WERI-Rb-1 (cell line): Measurements from ENCODE around the gene RNF208.

Experiments
- DNase-seq: peaks from one replicate; pipeline ENCODE4 v3.0.0-alpha.2; 2020
- H3K27ac ChIP-seq: fragments of 250-450 bp; sonication (Bioruptor Pico); 2 replicates; pipeline ENCODE4 v1.5.1; 2020; ENCODE audit warnings: mild to moderate bottlenecking, moderate library complexity
- H3K27me3 ChIP-seq: fragments of 250-450 bp; sonication (Bioruptor Pico); 2 replicates; pipeline ENCODE4 v1.5.1; 2021; ENCODE audit warnings: mild to moderate bottlenecking, low read depth, moderate library complexity; ENCODE audit not compliant: insufficient read depth, severe bottlenecking
- H3K36me3 ChIP-seq: fragments of 250-450 bp; sonication (Bioruptor Pico); 2 replicates; pipeline ENCODE4 v1.5.1; 2020; ENCODE audit warnings: mild to moderate bottlenecking, moderate library complexity
- H3K4me3 ChIP-seq: 2 replicates; pipeline ENCODE4 v1.5.1; 2011; ENCODE audit warnings: low read depth, mild to moderate bottlenecking, control low read depth, low read length
- H3K9me3 ChIP-seq: fragments of 250-450 bp; sonication (Bioruptor Pico); 2 replicates; pipeline ENCODE4 v1.5.1; 2021; ENCODE audit warnings: mild to moderate bottlenecking, moderate library complexity; ENCODE audit not compliant: severe bottlenecking
- TF ChIP-seq, protein P1 (sequence below): IDR thresholded peaks from 2 replicates; pipeline ENCODE4 v1.5.1; 2011; ENCODE audit warnings: low read depth, mild to moderate bottlenecking, control low read depth, inconsistent platforms, low read length

The RNF208 gene

DNA sequence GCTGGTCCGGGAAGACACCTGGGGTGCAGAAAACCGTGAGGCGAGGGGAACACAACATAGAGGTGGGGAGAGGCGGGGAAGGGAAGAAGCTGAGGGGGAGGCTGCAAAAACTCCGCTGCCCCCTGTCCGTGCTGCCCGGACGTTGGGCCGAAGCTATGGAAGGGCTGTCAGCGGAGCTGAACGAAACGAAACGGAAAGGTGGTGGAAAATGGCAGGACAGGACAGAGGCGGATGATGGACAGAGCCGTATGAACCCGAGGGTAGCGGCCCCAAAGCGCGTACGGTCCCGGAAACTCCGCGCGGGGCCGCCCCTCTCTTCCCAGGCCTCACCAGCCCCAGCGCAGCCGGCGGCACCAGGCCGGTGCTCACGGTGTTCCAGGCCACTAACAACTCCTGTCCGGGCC lies 34.0 kb downstream of the RNF208 start:
- TF ChIP-seq, protein P1, sequence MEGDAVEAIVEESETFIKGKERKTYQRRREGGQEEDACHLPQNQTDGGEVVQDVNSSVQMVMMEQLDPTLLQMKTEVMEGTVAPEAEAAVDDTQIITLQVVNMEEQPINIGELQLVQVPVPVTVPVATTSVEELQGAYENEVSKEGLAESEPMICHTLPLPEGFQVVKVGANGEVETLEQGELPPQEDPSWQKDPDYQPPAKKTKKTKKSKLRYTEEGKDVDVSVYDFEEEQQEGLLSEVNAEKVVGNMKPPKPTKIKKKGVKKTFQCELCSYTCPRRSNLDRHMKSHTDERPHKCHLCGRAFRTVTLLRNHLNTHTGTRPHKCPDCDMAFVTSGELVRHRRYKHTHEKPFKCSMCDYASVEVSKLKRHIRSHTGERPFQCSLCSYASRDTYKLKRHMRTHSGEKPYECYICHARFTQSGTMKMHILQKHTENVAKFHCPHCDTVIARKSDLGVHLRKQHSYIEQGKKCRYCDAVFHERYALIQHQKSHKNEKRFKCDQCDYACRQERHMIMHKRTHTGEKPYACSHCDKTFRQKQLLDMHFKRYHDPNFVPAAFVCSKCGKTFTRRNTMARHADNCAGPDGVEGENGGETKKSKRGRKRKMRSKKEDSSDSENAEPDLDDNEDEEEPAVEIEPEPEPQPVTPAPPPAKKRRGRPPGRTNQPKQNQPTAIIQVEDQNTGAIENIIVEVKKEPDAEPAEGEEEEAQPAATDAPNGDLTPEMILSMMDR: no peak
- Histone ChIP-seq H3K36me3 (peaks cover 4% of the 10 kb centered on the region; the same call in 1 of the 2 replicates), H3K27me3 (no peaks in the 10 kb centered on the region), H3K27ac (peak overlapping the region; percentile 87), H3K4me3 (peak overlapping the region; percentile 60), H3K9me3 (no peaks in the 10 kb centered on the region)
- no peak for DNase-seq

DNA sequence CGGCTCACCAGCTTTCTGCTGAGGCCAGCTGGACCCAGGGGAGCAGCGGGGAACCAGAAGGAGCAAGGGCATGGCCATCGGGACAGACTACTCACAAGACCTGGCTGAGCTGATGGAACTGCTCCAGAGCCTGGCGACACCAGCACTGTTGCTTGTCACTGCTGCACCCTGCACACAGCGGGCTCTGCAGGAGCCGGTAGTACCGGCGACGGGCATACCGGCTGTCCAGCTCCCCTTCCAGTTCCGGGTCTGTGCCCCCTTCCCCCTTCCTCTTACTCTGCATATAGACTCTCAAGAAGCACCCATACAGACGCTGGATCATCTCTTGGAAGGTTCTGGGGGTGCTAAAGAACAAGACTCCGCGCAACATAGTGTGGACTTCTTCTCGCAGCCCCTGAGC lies 34.7 kb downstream of the RNF208 start:
- Histone ChIP-seq H3K9me3 (no peaks in the 10 kb centered on the region), H3K4me3 (peak overlapping the region; percentile 60), H3K27me3 (no peaks in the 10 kb centered on the region), H3K36me3 (peaks cover 4% of the 10 kb centered on the region; the same call in 1 of the 2 replicates), H3K27ac (no peak overlapping the region)
- TF ChIP-seq, protein P1: no peak
- DNase-seq: no peak

DNA sequence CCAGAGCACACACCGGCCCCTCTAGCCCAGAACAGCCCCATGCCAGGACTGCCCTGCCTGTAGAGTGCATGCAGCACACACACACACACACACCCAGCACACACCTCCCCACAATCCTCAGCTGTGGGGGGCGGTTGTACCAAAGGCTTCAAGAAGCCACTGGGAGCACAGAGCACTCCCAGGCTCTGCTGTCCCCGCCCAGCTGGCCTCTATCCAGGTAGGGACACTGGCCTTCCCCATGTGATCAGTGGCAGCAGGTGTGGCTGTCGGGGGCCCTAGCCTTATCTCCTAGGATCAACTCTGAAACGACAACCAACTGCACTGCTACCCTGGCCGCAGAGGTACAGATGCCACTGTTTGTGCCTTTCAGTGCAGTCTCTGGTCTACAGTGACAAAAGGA lies 35.7 kb downstream of the RNF208 start:
- H3K9me3 ChIP-seq: no peaks in the 10 kb centered on the region
- no peak overlapping the region for H3K27ac ChIP-seq
- H3K27me3 ChIP-seq: no peaks in the 10 kb centered on the region
- no peak overlapping the region for H3K4me3 ChIP-seq
- H3K36me3 ChIP-seq: peaks cover 4% of the 10 kb centered on the region; the same call in 1 of the 2 replicates
- TF ChIP-seq, protein P1: no peak
- no peak for DNase-seq

DNA sequence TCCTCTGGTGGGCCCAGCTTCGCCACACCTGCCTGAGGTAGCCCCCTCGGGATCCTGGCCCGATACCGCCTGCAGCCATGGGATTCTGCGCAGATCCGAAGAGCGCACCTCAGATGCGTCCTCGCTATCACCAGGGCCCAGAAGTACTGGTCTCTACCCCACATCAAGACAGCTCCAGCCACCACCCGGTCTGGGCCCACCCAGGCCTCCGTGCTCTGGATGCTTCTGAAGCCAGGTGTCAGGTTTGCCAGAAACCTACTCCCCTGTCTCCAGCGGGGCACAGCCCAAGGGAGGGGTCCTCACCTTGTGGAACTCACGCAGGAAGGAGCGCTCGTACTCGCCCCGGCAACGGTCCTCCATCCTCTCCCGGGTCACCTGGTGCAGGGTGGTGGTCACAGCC lies 36.1 kb downstream of the RNF208 start:
- Histone ChIP-seq H3K27ac (no peak overlapping the region), H3K9me3 (no peaks in the 10 kb centered on the region), H3K4me3 (no peak overlapping the region), H3K36me3 (peaks cover 4% of the 10 kb centered on the region; the same call in 1 of the 2 replicates), H3K27me3 (no peaks in the 10 kb centered on the region)
- TF ChIP-seq, protein P1: no peak
- DNase-seq: no peak

DNA sequence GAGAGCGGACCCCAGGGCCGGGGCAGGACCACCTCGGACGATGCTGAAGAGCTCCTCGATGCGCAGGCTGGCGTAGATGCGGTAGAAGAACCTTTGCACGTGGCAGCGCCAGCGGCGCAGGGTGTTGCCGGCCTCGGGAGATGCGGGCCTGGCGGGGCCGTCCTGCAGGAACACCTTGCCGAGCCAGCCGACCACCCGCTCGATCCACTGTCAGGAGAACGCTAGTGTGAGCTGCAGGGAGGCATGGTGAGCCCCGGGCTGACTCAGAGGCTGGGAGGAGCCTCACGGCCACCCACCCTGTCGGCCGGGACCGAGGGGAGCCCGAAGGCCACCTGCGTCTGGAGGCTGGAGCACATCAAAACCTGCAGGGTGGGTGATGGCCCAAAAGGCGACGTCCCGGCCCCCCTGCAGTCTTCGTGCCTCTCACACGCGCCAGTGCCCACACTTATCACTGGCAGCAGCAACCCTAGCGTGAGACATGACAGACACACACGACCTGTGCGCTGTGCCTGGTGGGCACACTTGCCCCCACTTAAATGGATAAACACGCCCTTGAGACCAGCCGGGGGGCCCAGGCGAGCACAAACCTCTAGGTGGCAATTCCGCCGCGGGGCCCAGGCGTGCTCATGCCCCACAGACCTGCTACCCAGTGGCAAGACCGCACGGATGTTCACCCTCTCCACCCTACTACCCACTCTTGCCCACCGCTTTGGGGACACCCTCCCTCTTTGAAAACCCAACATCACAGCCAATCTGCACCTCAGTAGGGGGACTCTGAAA lies 37.0 kb downstream of the RNF208 start:
- Histone ChIP-seq H3K36me3 (peaks cover 3% of the 10 kb centered on the region; the same call in 1 of the 2 replicates), H3K27ac (no peak overlapping the region), H3K4me3 (no peak overlapping the region), H3K9me3 (no peaks in the 10 kb centered on the region), H3K27me3 (no peaks in the 10 kb centered on the region)
- TF ChIP-seq, protein P1: no peak
- DNase-seq: no peak
